ENCODE measurements around the gene MPIG6B.
"Not testable (repeated sequence)": the region's sequence is repeated elsewhere in the genome, so short reads cannot be mapped to it uniquely, and the experiment has no call there.

The MPIG6B gene

GRCh38 chr6:31709157-31709556 lies 14.0 kb upstream of the MPIG6B start:
- H3K27me3 Mint-ChIP-seq; DNase-seq; H3K4me3 Mint-ChIP-seq; H3K9me3 Mint-ChIP-seq; H3K36me3 Mint-ChIP-seq (ENCODE audit: low read depth); H3K27ac Mint-ChIP-seq: not testable (repeated sequence)
- peaks cover 11% of the 10 kb centered on the region for H3K4me1 Mint-ChIP-seq (ENCODE audit: low read depth)

GRCh38 chr6:31710523-31711219 lies 12.5 kb upstream of the MPIG6B start:
- H3K4me1 Mint-ChIP-seq (ENCODE audit: low read depth): peaks cover 11% of the 10 kb centered on the region

GRCh38 chr6:31711233-31711632 lies 11.9 kb upstream of the MPIG6B start:
- no peaks in the 10 kb centered on the region for H3K36me3 Mint-ChIP-seq (ENCODE audit: low read depth)
- H3K4me1 Mint-ChIP-seq (ENCODE audit: low read depth): peaks cover 11% of the 10 kb centered on the region
- H3K4me3 Mint-ChIP-seq: no peak overlapping the region
- no peaks in the 10 kb centered on the region for H3K9me3 Mint-ChIP-seq
- H3K27me3 Mint-ChIP-seq: no peaks in the 10 kb centered on the region
- no peak for DNase-seq
- H3K27ac Mint-ChIP-seq: no peak overlapping the region

More at GRCh38 chr6:31710523-31711219, 12.5 kb upstream of the MPIG6B start:
- Mint-ChIP-seq H3K9me3 (no peaks in the 10 kb centered on the region), H3K27me3 (no peaks in the 10 kb centered on the region), H3K27ac (no peak overlapping the region), H3K36me3 (ENCODE audit: low read depth) (no peaks in the 10 kb centered on the region), H3K4me3 (no peak overlapping the region)
- DNase-seq: no peak

GRCh38 chr6:31712296-31712695 lies 10.9 kb upstream of the MPIG6B start:
- no peak for DNase-seq
- Mint-ChIP-seq H3K4me3 (no peak overlapping the region), H3K9me3 (no peaks in the 10 kb centered on the region), H3K4me1 (ENCODE audit: low read depth) (peaks cover 11% of the 10 kb centered on the region), H3K36me3 (ENCODE audit: low read depth) (no peaks in the 10 kb centered on the region), H3K27me3 (no peaks in the 10 kb centered on the region), H3K27ac (no peak overlapping the region)

GRCh38 chr6:31713465-31713864 lies 9.7 kb upstream of the MPIG6B start:
- no peaks in the 10 kb centered on the region for H3K27me3 Mint-ChIP-seq
- H3K27ac Mint-ChIP-seq: no peak overlapping the region
- peaks cover 11% of the 10 kb centered on the region for H3K4me1 Mint-ChIP-seq (ENCODE audit: low read depth)

GRCh38 chr6:31713991-31714684 lies 9.0 kb upstream of the MPIG6B start:
- H3K27me3 Mint-ChIP-seq: no peaks in the 10 kb centered on the region
- no peaks in the 10 kb centered on the region for H3K36me3 Mint-ChIP-seq (ENCODE audit: low read depth)
- no peaks in the 10 kb centered on the region for H3K9me3 Mint-ChIP-seq
- peaks cover 11% of the 10 kb centered on the region for H3K4me1 Mint-ChIP-seq (ENCODE audit: low read depth)
- H3K27ac Mint-ChIP-seq: no peak overlapping the region
- H3K4me3 Mint-ChIP-seq: no peak overlapping the region
- DNase-seq: no peak

More at GRCh38 chr6:31713465-31713864, 9.7 kb upstream of the MPIG6B start:
- Mint-ChIP-seq H3K36me3 (ENCODE audit: low read depth) (no peaks in the 10 kb centered on the region), H3K9me3 (no peaks in the 10 kb centered on the region), H3K4me3 (no peak overlapping the region)
- no peak for DNase-seq

GRCh38 chr6:31715022-31715958 lies 7.9 kb upstream of the MPIG6B start, which contains the start of gene LY6G6D:
LY6G6D (plus strand) TSS chr6:31715348; CDS start chr6:31715356, 8 bp downstream.
- no peak for DNase-seq
- no peak within 1 kb of the TSS for H3K27ac Mint-ChIP-seq
- H3K4me1 Mint-ChIP-seq (ENCODE audit: low read depth): peaks cover 11% of the 10 kb centered on the region
- no peaks in the 10 kb centered on the region for H3K27me3 Mint-ChIP-seq
- H3K9me3 Mint-ChIP-seq: no peaks in the 10 kb centered on the region
- no peak within 1 kb of the TSS for H3K4me3 Mint-ChIP-seq
- H3K36me3 Mint-ChIP-seq (ENCODE audit: low read depth): no peaks in the 10 kb centered on the region

- no peaks in the 10 kb centered on the region for H3K9me3 Mint-ChIP-seq
- H3K4me3 Mint-ChIP-seq: no peak overlapping the region
- H3K27me3 Mint-ChIP-seq: no peaks in the 10 kb centered on the region
- H3K4me1 Mint-ChIP-seq (ENCODE audit: low read depth): peaks cover 4% of the 10 kb centered on the region
- DNase-seq: no peak
- H3K36me3 Mint-ChIP-seq (ENCODE audit: low read depth): no peaks in the 10 kb centered on the region
- no peak overlapping the region for H3K27ac Mint-ChIP-seq
Measured at GRCh38 chr6:31717499-31718222, 5.5 kb upstream of the MPIG6B start.

GRCh38 chr6:31718265-31718664 lies 4.9 kb upstream of the MPIG6B start:
- no peak for DNase-seq
- Mint-ChIP-seq H3K4me3 (no peak overlapping the region), H3K4me1 (ENCODE audit: low read depth) (peaks cover 5% of the 10 kb centered on the region), H3K9me3 (no peaks in the 10 kb centered on the region), H3K27me3 (no peaks in the 10 kb centered on the region), H3K27ac (no peak overlapping the region), H3K36me3 (ENCODE audit: low read depth) (no peaks in the 10 kb centered on the region)

GRCh38 chr6:31719001-31719400 lies 4.2 kb upstream of the MPIG6B start:
- no peak for DNase-seq
- no peaks in the 10 kb centered on the region for H3K27me3 Mint-ChIP-seq
- H3K4me1 Mint-ChIP-seq (ENCODE audit: low read depth): peaks cover 5% of the 10 kb centered on the region
- no peak overlapping the region for H3K4me3 Mint-ChIP-seq
- no peaks in the 10 kb centered on the region for H3K9me3 Mint-ChIP-seq
- no peak overlapping the region for H3K27ac Mint-ChIP-seq
- no peaks in the 10 kb centered on the region for H3K36me3 Mint-ChIP-seq (ENCODE audit: low read depth)

- Mint-ChIP-seq H3K27ac (no peak overlapping the region), H3K9me3 (no peaks in the 10 kb centered on the region), H3K36me3 (ENCODE audit: low read depth) (no peaks in the 10 kb centered on the region), H3K27me3 (no peaks in the 10 kb centered on the region), H3K4me3 (no peak overlapping the region), H3K4me1 (ENCODE audit: low read depth) (peaks cover 4% of the 10 kb centered on the region)
- DNase-seq: no peak
Measured at GRCh38 chr6:31720196-31720770, 2.9 kb upstream of the MPIG6B start.

GRCh38 chr6:31721351-31722020 lies 1.7 kb upstream of the MPIG6B start, which contains the start of gene LY6G6C:
LY6G6C (minus strand) TSS chr6:31721746; CDS start chr6:31721679, 67 bp downstream.
- H3K27ac Mint-ChIP-seq: no peak within 1 kb of the TSS
- no peak for DNase-seq
- no peaks in the 10 kb centered on the region for H3K9me3 Mint-ChIP-seq
- H3K27me3 Mint-ChIP-seq: no peaks in the 10 kb centered on the region
- no peak within 1 kb of the TSS for H3K4me3 Mint-ChIP-seq
- no peaks in the 10 kb centered on the region for H3K36me3 Mint-ChIP-seq (ENCODE audit: low read depth)
- peaks cover 14% of the 10 kb centered on the region for H3K4me1 Mint-ChIP-seq (ENCODE audit: low read depth)

GRCh38 chr6:31722173-31722572 lies 1.0 kb upstream of the MPIG6B start:
- no peak for DNase-seq
- Mint-ChIP-seq H3K4me1 (ENCODE audit: low read depth) (peaks cover 21% of the 10 kb centered on the region), H3K4me3 (no peak overlapping the region), H3K27ac (no peak overlapping the region), H3K27me3 (no peaks in the 10 kb centered on the region), H3K36me3 (ENCODE audit: low read depth) (no peaks in the 10 kb centered on the region), H3K9me3 (no peaks in the 10 kb centered on the region)
